GM21423 (cell line): ENCODE results near the gene AGBL1.

Experiments
- ATAC-seq: cut with Tn5 transposase; IDR thresholded peaks from one replicate; pipeline ENCODE4 v1.9.1; 2021; ENCODE audit warnings: mild to moderate bottlenecking, moderate library complexity; ENCODE audit not compliant: unreplicated experiment

AGBL1 gene

DNA sequence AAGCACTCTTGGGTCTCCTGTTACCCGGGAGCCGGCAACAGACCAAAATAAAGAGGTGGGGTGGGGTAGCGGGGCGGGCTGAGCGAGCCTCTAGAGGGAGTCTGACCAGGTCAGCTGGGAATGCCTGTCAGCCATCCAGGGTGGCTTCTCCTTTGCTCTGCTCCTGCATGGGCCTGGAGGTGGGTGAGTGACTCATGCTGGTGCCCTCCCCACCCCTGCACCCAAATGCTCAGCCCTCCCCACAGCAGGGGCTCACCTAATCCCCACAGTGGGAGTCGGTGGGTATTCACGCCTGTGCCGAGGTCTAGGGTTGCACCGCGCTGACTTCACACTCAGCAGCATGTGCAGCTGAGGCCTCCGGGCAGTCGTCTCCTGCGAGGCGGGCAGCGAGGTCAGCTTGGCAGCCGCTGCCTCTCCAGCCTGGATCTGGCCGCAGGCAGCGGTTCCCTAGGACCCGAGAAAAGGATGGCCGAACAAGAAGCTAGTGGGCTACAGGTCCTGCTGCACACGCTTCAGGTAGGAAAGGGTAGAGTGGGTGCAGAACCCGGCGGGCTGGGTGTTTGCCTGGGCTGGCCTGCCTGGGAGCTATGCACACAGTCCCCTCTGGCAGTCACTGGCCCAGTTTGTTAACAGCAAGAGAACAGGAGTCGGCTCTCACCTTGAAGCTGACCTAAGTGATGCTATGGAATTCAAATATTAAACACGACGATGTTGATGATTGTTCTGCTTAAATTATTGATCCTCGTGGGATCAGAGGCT, at the start of gene AGBL1:
Gene AGBL1, plus strand, starts transcription at position 364 of the 759 bp plus-strand sequence.
- ATAC-seq, result no peak

DNA sequence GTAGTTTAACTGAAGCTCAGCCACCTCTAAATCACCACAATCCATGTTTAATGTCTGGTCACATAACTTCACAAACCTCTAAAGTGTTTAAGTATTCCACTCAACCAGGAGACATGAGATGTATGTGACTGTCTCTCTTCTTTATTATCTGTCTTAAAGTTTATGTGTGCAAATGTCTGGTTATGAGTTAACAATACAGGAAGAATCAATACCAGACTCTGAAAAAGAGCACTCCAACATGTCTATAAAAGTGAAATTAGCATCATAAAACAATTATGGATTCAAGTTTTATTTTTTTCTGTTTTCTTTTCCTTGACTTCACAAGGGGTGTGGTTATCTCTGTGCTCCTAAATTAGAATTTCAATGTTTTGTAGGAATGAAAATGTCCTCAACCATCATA, 44.8 kb upstream of the AGBL1 start:
- no peak for ATAC-seq

DNA sequence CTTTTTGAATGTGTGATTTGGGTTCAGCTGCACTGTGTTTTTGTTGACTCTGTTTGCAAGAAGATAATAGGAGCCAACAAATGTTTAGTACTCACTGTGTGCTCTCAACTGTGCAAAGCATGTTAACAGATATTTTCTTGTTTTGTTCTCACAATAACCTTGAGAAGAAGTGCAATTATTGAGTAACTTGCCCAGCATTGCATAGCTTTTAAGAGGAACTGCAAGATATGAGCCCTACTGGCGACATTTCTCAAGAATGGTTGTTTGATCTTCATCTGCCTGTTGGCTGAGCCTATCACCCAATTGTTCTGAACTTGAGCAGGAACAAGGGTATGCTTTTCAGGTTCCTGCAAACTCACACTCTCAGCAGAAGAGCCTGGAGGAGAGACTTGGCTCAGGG, 43.4 kb upstream of the AGBL1 start:
- ATAC-seq, result no peak

DNA sequence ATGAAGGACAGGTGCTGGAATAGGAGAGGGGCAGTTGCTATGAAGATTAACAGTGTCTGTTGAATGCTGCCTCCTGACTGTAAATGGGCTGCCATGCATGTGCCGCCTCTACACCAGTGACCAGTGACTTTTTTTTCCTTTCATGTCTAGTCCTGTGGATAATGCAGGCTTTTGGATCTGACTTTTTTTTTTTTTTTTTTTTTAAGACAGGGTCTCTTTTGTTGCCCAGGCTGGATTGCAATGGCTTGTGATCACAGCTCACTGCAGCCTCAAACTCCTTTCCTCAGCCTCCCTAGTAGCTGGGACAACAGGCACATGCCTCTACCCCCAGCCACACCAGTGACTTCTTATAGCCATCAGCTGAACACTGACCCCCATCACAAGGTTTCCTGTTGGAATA, 41.2 kb upstream of the AGBL1 start:
- ATAC-seq, result no peak

GRCh38 chr15:86040356-86041033, 39.2 kb upstream of the AGBL1 start:
- ATAC-seq, result no peak

DNA sequence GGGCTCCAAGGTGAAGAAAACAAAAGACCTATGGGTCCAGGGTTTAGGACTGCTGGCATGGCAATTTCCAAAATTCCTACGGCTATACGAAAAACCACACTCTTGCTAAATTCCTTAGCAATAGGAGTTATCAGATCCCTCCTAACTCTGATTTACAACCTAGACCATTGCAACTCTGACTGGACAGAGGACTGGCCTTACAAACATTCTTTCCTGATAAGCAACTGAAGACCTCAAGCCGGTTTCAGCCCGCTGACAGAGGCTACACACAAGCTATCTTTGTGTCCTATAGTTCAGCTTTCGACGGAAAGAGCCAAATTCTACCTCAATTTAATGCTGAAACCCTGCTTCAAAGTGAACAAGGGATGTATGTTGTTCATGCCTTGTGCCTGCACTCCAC, 38.3 kb upstream of the AGBL1 start:
- no peak for ATAC-seq

- ATAC-seq, result no peak
These were observed 37.4 kb upstream of the AGBL1 start for GRCh38 chr15:86042226-86042625.

- no peak for ATAC-seq
These were observed 34.7 kb upstream of the AGBL1 start for GRCh38 chr15:86044981-86045380.

- no peak for ATAC-seq
These were observed 25.3 kb upstream of the AGBL1 start for GRCh38 chr15:86054338-86054737.

DNA sequence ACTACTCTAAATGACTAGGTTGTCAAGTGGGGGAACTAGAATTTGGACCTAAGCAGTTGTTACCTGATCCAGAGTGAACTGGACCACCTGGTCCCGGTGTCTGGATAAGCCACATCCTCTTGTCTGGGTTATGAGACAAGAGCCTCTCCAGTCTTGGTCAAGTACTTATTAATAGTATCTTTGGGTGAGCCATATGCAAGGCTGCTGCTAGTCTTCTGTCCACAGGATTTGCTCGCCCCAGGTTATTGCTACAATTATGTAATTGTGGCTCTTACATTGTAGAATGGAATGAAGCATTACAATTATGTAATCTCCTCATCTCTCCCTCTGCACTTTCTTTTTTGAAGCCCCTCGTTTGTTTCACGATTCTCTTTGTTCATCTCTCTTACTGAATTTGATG, 24.0 kb upstream of the AGBL1 start:
- ATAC-seq, result no peak

- no peak for ATAC-seq
These were observed 19.8 kb upstream of the AGBL1 start for GRCh38 chr15:86059851-86060250.

GRCh38 chr15:86060674-86061073, 19.0 kb upstream of the AGBL1 start:
- ATAC-seq, result no peak

DNA sequence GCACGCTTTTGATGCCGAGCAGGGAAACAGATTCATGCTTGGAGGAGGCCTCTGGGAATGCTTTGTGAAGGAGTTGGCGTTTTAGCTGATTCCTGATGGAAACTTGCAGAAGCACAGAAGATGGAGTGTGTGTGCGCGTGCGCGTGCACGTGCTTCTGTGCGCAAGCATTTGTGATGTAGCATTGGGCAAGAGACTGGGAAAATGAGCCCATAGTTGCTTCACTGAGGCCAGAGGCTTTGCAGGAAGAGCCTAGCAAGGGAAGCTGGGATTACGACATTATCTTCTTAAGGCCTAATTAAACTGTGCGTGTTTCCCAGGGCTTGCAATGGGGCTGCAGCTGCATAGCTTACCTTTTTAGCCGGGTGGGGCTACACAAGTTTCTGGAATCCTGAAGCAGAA, 18.1 kb upstream of the AGBL1 start:
- no peak for ATAC-seq

DNA sequence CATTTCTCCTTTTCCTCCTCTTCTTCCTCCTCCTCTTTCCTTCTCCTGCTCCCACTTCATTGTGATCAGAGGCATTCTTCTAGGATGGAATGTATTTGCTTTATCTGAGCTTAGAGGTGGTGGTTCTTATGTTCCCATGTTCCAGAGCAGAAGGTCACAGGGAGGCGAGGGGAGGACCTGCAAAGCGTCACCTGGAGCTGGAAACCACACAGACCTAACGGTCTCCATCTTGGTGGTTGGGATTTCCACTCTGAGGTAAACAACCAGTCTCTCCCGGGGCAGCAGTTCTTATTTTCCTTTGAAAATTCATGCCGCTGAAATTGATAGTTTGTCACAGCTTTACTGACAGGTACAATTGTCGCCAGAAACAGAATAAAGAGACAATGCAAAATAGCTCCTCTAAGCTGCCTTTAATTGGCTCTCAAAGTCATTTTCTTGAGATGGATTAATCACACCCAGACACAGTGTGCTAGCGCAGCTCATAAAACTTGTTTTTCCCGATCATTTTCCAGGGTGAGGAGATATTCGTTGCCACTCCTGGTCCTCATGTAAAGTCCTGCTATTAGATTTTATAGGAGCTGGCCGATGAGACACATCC, 16.9 kb upstream of the AGBL1 start:
- ATAC-seq, result no peak

DNA sequence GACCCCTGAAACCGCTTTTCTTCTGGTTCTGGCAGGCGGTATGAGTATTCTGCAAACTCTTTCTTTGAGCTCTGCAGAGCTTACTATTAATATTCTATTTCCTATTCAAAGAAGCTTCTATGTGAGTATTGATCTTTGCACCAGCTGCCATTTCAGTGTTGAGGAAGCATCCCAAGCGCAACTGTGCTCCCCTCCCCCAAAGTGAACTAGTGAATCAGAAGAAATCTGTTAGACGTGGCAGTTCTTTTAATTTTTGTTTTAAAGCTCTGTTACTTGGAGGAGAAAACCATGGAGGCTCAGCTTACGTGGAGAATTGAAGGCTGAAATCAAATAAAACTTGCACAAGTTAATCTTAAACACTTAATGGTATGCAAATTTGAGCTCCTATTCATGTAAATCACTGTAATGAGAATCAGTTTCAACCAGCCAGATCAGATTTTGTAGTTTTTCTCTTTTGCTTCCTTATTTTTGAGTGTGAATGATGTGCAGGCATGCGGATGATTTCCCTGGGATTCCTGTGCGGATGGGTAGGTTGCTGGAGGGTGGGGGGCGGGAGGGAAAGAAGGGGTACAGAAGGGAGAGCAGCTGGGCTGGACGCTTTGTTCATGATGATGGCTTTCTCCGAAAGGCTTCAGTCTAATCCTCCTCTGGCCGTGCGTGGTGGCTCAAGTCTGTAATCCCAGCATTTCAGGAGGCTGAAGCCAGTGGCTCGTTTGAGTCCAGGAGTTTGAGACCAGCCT, 16.1 kb upstream of the AGBL1 start:
- no peak for ATAC-seq

GRCh38 chr15:86064326-86064725, 15.3 kb upstream of the AGBL1 start:
- ATAC-seq, result no peak

DNA sequence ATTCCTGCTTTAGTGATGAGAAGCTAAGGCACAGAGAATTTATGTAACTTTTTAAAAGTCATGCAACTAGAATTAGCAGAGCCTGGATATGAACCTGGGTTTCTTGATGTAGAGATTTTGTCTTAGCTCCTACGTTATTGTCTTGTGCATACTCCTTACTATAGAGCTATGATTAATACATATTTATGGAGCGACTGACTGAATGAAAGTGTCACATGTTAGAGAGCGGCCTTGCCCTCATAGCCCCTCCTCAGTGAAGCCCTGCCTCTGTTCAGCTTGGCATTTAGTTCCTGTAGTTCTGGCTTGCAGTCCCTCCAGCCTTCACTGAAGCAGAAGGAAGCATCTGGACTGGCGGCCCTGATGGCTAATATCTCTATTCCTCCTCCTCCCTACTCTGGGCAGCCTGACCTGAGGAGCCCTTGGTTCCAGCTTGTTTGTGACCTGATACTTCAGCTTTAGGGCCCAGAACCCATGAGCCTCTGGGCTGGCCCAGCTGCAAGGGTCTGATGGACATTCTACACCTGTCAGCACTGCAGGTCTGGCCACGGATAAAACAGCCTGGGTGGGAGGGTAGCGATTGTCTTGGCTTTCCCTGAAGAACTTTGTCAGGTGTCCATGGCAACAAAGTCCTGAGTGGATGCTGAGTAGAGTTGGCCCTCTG, 13.4 kb upstream of the AGBL1 start:
- no peak for ATAC-seq

DNA sequence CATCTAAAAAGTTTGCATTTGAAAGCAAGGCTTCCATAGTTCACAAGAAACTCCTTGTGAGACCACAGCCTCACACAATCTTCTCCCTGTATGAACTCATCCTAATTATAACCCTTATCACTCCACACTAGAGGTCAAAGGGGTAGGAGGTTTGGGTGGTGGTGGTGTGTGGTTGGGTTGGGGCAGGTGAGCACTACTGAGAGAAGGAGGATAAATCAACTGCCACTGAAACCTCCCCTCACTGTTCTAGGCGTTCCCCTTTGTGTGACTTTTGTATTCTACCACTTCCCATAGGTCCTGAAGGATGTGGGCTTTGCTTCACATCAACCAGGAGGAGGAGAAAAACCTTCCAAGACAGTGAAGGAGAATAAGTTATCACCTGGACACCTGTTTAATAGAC, 6.4 kb upstream of the AGBL1 start:
- no peak for ATAC-seq

GRCh38 chr15:86076468-86076867, 3.2 kb upstream of the AGBL1 start:
- ATAC-seq, result no peak

DNA sequence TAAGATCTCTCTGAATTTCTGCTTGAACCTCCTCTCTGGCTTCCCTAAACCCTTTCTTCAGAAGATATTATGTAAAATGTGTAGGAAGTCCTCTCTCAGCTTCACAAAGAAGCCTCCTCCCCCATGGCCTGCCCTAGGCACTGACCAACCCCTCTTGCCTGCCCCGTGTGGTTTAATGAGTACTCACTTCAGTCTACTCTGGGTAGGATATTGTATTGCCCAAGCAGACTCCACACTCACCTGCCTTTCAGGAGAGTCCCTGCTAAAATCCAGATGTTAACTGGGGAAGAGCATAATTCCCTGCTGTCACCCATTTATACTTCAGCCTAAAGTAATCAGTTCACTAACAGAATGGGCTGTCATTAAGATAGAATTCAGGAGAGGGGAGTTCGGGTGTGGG, 2.6 kb upstream of the AGBL1 start:
- no peak for ATAC-seq

- ATAC-seq, result no peak
These were observed 631 bp downstream of the AGBL1 start for GRCh38 chr15:86080302-86080701.
